Measurements from ENCODE around the gene BHLHA9. TPM values are rescaled to one million over a fixed set of nuclear protein-coding genes. Genes with fewer than 3 reads are reported as not detected.
A peak's percentile ranks its signal among the peaks of the same experiment; 100 is the strongest.

The BHLHA9 gene
- total RNA-seq = not detected
- long read RNA-seq = 0 reads

- Histone ChIP-seq H3K27me3 (ENCODE audit: low read depth) (peaks cover 36% of the 10 kb centered on the region), H3K27ac (no peak within 1 kb of the TSS), H3K4me1 (peaks cover 8% of the 10 kb centered on the region), H3K9me3 (no peaks in the 10 kb centered on the region), H3K4me3 (no peak within 1 kb of the TSS), H3K36me3 (no peaks in the 10 kb centered on the region)
- no peak for TF ChIP-seq CTCF (IDR thresholded peaks at IDR 0.05)
- ATAC-seq (no peak), DNase-seq (no peak)
- intact Hi-C loops (cut with DNase I) = no loop called here
Observed at GRCh38 chr17:1270210-1271029, at the start of gene BHLHA9. Gene BHLHA9, plus strand, starts transcription at chr17:1270444. Its CDS starts 120 bp downstream, at chr17:1270564.

GRCh38 chr17:1221209-1221608 lies 49.0 kb upstream of the BHLHA9 start:
- Histone ChIP-seq H3K4me1 (no peaks in the 10 kb centered on the region), H3K9me3 (no peaks in the 10 kb centered on the region), H3K27me3 (ENCODE audit: low read depth) (no peaks in the 10 kb centered on the region), H3K27ac (no peak overlapping the region), H3K4me3 (no peak overlapping the region), H3K36me3 (no peaks in the 10 kb centered on the region)
- intact Hi-C loops (cut with DNase I) = no loop called here
- ATAC-seq (no peak), DNase-seq (no peak)
- no peak for TF ChIP-seq CTCF (IDR thresholded peaks at IDR 0.05)

GRCh38 chr17:1222321-1222720 lies 47.9 kb upstream of the BHLHA9 start:
- ATAC-seq = no peak
- TF ChIP-seq CTCF (IDR thresholded peaks at IDR 0.05) = no peak
- no peaks in the 10 kb centered on the region for H3K4me1 ChIP-seq
- intact Hi-C loops (cut with DNase I) = no loop called here
- H3K36me3 ChIP-seq = no peaks in the 10 kb centered on the region
- peak; percentile 2 for DNase-seq
- H3K4me3 ChIP-seq = no peak overlapping the region
- H3K27me3 ChIP-seq (ENCODE audit: low read depth) = peaks cover 5% of the 10 kb centered on the region
- no peaks in the 10 kb centered on the region for H3K9me3 ChIP-seq
- H3K27ac ChIP-seq = no peak overlapping the region

- Histone ChIP-seq H3K27me3 (ENCODE audit: low read depth) (peaks cover 13% of the 10 kb centered on the region), H3K36me3 (no peaks in the 10 kb centered on the region), H3K4me1 (peaks cover 8% of the 10 kb centered on the region), H3K27ac (no peak overlapping the region), H3K4me3 (no peak overlapping the region), H3K9me3 (no peaks in the 10 kb centered on the region)
- TF ChIP-seq CTCF (IDR thresholded peaks at IDR 0.05) = no peak
- no peak for ATAC-seq
- intact Hi-C loops (cut with DNase I) = no loop called here
- DNase-seq = peak; percentile 14
Observed at GRCh38 chr17:1223662-1224061, 46.6 kb upstream of the BHLHA9 start.

- ATAC-seq = no peak
- Histone ChIP-seq H3K4me3 (no peak overlapping the region), H3K27ac (no peak overlapping the region), H3K9me3 (no peaks in the 10 kb centered on the region), H3K36me3 (no peaks in the 10 kb centered on the region), H3K27me3 (ENCODE audit: low read depth) (peaks cover 18% of the 10 kb centered on the region), H3K4me1 (peaks cover 11% of the 10 kb centered on the region)
- intact Hi-C loops (cut with DNase I) = no loop called here
- DNase-seq = no peak
- no peak for TF ChIP-seq CTCF (IDR thresholded peaks at IDR 0.05)
Observed at GRCh38 chr17:1224330-1224729, 45.9 kb upstream of the BHLHA9 start.
